SIG-M5 treated with dmso at 0.1 percent for 504 hours (cell line): Measurements from ENCODE around the gene TRMU.
"Not testable (repeated sequence)": the region's sequence is repeated elsewhere in the genome, so short reads cannot be mapped to it uniquely, and the experiment has no call there.

Experiments
- DNase-seq: peaks from one replicate; lab custom pipeline; 2025; ENCODE audit not compliant: unreplicated experiment; lab: John Stamatoyannopoulos, UW

The TRMU gene

GRCh38 chr22:46300491-46300890 is 35.0 kb upstream of the TRMU start:
- DNase-seq, result no peak

- DNase-seq, result no peak
Measured at GRCh38 chr22:46303347-46303965, 32.1 kb upstream of the TRMU start.

GRCh38 chr22:46308283-46308988 is 27.1 kb upstream of the TRMU start:
- DNase-seq, result no peak

GRCh38 chr22:46309526-46310085 is 25.9 kb upstream of the TRMU start:
- no peak for DNase-seq

GRCh38 chr22:46312056-46312455 is 23.5 kb upstream of the TRMU start:
- DNase-seq, result no peak

GRCh38 chr22:46312848-46313247 is 22.7 kb upstream of the TRMU start:
- not testable (repeated sequence) for DNase-seq

GRCh38 chr22:46315976-46316375 is 19.5 kb upstream of the TRMU start:
- no peak for DNase-seq

GRCh38 chr22:46317646-46318045 is 17.9 kb upstream of the TRMU start:
- DNase-seq, result no peak

GRCh38 chr22:46318576-46318975 is 16.9 kb upstream of the TRMU start:
- no peak for DNase-seq

GRCh38 chr22:46319319-46319718 is 16.2 kb upstream of the TRMU start:
- no peak for DNase-seq

GRCh38 chr22:46320166-46320710 is 15.3 kb upstream of the TRMU start:
- DNase-seq, result no peak

- DNase-seq, result no peak
Measured at GRCh38 chr22:46320716-46321386, 14.7 kb upstream of the TRMU start.

GRCh38 chr22:46322711-46323110 is 12.8 kb upstream of the TRMU start:
- no peak for DNase-seq

- DNase-seq, result no peak
Measured at GRCh38 chr22:46323162-46323561, 12.4 kb upstream of the TRMU start.

GRCh38 chr22:46326066-46326680 is 9.3 kb upstream of the TRMU start:
- DNase-seq, result no peak

GRCh38 chr22:46327691-46328465 is 7.6 kb upstream of the TRMU start:
- DNase-seq, result no peak

GRCh38 chr22:46328797-46329196 is 6.7 kb upstream of the TRMU start:
- DNase-seq, result no peak

GRCh38 chr22:46329616-46330015 is 5.9 kb upstream of the TRMU start:
- no peak for DNase-seq

GRCh38 chr22:46330426-46330825 is 5.1 kb upstream of the TRMU start:
- DNase-seq, result no peak

GRCh38 chr22:46331496-46331895 is 4.0 kb upstream of the TRMU start:
- DNase-seq, result no peak
